ENCODE results near the gene CMYA5. TPM values are rescaled to one million over a fixed set of nuclear protein-coding genes. Genes with fewer than 3 reads are reported as not detected.

Gene CMYA5
- polyA plus RNA-seq, 2 donors = 0.46 to 0.55 TPM

- H3K27ac ChIP-seq (ENCODE audit: low read depth in 2 of 2, low read length in 1 of 2) = no peak overlapping the region
- WGBS, 2 donors = 60 to 73% methylated on average over 2 of the region's 2 CpGs
- no peak overlapping the region for H3K4me3 ChIP-seq (ENCODE audit: low read depth in 1 of 2, low read length in 2 of 2)
- no peaks in the 10 kb centered on the region for H3K36me3 ChIP-seq (ENCODE audit: control insufficient read depth in 2 of 2, insufficient read depth in 2 of 2, low read length in 1 of 2)
- H3K9me3 ChIP-seq (ENCODE audit: control insufficient read depth in 2 of 2, insufficient read depth in 1 of 2, low read depth in 1 of 2, low read length in 1 of 2) = no peaks in the 10 kb centered on the region
- no peaks in the 10 kb centered on the region for H3K4me1 ChIP-seq (ENCODE audit: control insufficient read depth in 2 of 2, insufficient read depth in 2 of 2, low read length in 1 of 2)
- no peaks in the 10 kb centered on the region for H3K27me3 ChIP-seq (ENCODE audit: control insufficient read depth in 1 of 2, insufficient read depth in 2 of 2, low read length in 2 of 2)
Observed at GRCh38 chr5:79824444-79824843, 134.8 kb downstream of the CMYA5 start.

DNA sequence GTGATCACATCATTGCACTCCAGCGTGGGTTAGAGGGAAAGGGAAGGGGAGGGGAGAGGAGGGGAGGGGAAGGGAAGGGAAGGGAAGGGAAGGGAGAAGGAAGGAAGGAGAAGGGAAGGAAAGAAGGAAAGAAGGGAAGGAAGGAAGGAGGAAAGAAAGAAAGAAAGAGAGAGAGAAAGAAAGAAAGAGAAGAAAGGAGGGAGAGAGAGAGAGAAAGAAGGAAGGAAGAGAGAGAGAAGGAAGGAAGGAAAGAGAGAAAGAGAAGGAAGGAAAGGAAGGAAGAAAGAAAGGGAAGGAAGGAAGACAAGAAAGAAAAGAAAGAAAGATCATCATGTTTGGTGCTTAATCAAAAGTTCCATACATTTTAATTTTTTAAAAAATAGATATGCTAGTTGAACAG is 136.2 kb downstream of the CMYA5 start:
- Histone ChIP-seq H3K4me3 (ENCODE audit: low read depth in 1 of 2, low read length in 2 of 2) (no peak overlapping the region), H3K27me3 (ENCODE audit: control insufficient read depth in 1 of 2, insufficient read depth in 2 of 2, low read length in 2 of 2) (no peaks in the 10 kb centered on the region), H3K27ac (ENCODE audit: low read depth in 2 of 2, low read length in 1 of 2) (no peak overlapping the region), H3K4me1 (ENCODE audit: control insufficient read depth in 2 of 2, insufficient read depth in 2 of 2, low read length in 1 of 2) (no peaks in the 10 kb centered on the region), H3K9me3 (ENCODE audit: control insufficient read depth in 2 of 2, insufficient read depth in 1 of 2, low read depth in 1 of 2, low read length in 1 of 2) (no peaks in the 10 kb centered on the region), H3K36me3 (ENCODE audit: control insufficient read depth in 2 of 2, insufficient read depth in 2 of 2, low read length in 1 of 2) (no peaks in the 10 kb centered on the region)
- WGBS, 2 donors = 79 to 86% methylated on average over 1 of the region's 1 CpG

DNA sequence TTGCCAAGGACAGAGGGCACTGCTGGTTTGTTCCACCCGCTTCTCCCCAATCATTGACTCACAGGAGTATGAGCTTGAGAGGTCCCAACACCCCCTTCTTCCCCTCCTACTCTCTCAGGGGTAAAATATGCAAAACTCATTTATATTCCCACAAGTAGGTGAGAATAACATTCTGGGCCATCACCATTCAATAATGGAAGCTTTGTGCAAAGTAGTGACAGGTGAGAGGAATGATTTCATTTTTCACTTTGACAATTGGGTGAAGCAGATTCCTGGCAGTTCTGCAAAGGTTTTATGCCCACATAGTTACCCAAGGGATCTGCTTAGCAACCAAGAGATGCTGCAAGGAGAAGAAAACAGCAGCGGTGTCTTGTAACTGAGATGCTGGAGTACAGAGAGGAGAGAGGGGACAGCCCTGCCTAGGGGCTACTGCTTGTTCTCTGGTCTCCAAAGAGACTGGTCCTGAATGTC is 137.6 kb downstream of the CMYA5 start:
- H3K27ac ChIP-seq (ENCODE audit: low read depth in 2 of 2, low read length in 1 of 2) = no peak overlapping the region
- no peaks in the 10 kb centered on the region for H3K9me3 ChIP-seq (ENCODE audit: control insufficient read depth in 2 of 2, insufficient read depth in 1 of 2, low read depth in 1 of 2, low read length in 1 of 2)
- WGBS, 2 donors = 82 to 94% methylated on average over 2 of the region's 2 CpGs
- no peaks in the 10 kb centered on the region for H3K27me3 ChIP-seq (ENCODE audit: control insufficient read depth in 1 of 2, insufficient read depth in 2 of 2, low read length in 2 of 2)
- H3K4me3 ChIP-seq (ENCODE audit: low read depth in 1 of 2, low read length in 2 of 2) = no peak overlapping the region
- H3K4me1 ChIP-seq (ENCODE audit: control insufficient read depth in 2 of 2, insufficient read depth in 2 of 2, low read length in 1 of 2) = no peaks in the 10 kb centered on the region
- no peaks in the 10 kb centered on the region for H3K36me3 ChIP-seq (ENCODE audit: control insufficient read depth in 2 of 2, insufficient read depth in 2 of 2, low read length in 1 of 2)

GRCh38 chr5:79829260-79829659 is 139.6 kb downstream of the CMYA5 start:
- Histone ChIP-seq H3K4me3 (ENCODE audit: low read depth in 1 of 2, low read length in 2 of 2) (no peak overlapping the region), H3K27ac (ENCODE audit: low read depth in 2 of 2, low read length in 1 of 2) (no peak overlapping the region), H3K27me3 (ENCODE audit: control insufficient read depth in 1 of 2, insufficient read depth in 2 of 2, low read length in 2 of 2) (no peaks in the 10 kb centered on the region), H3K9me3 (ENCODE audit: control insufficient read depth in 2 of 2, insufficient read depth in 1 of 2, low read depth in 1 of 2, low read length in 1 of 2) (no peaks in the 10 kb centered on the region), H3K36me3 (ENCODE audit: control insufficient read depth in 2 of 2, insufficient read depth in 2 of 2, low read length in 1 of 2) (no peaks in the 10 kb centered on the region), H3K4me1 (ENCODE audit: control insufficient read depth in 2 of 2, insufficient read depth in 2 of 2, low read length in 1 of 2) (no peaks in the 10 kb centered on the region)
- WGBS, 2 donors = 71 to 72% methylated on average over 9 of the region's 9 CpGs

GRCh38 chr5:79831381-79832309 is 142.0 kb downstream of the CMYA5 start:
- WGBS, 2 donors = 77 to 78% methylated on average over 10 of the region's 10 CpGs
- no peak overlapping the region for H3K27ac ChIP-seq (ENCODE audit: low read depth in 2 of 2, low read length in 1 of 2)
- H3K4me3 ChIP-seq (ENCODE audit: low read depth in 1 of 2, low read length in 2 of 2) = no peak overlapping the region
- H3K4me1 ChIP-seq (ENCODE audit: control insufficient read depth in 2 of 2, insufficient read depth in 2 of 2, low read length in 1 of 2) = no peaks in the 10 kb centered on the region
- H3K36me3 ChIP-seq (ENCODE audit: control insufficient read depth in 2 of 2, insufficient read depth in 2 of 2, low read length in 1 of 2) = no peaks in the 10 kb centered on the region
- no peaks in the 10 kb centered on the region for H3K9me3 ChIP-seq (ENCODE audit: control insufficient read depth in 2 of 2, insufficient read depth in 1 of 2, low read depth in 1 of 2, low read length in 1 of 2)
- no peaks in the 10 kb centered on the region for H3K27me3 ChIP-seq (ENCODE audit: control insufficient read depth in 1 of 2, insufficient read depth in 2 of 2, low read length in 2 of 2)

DNA sequence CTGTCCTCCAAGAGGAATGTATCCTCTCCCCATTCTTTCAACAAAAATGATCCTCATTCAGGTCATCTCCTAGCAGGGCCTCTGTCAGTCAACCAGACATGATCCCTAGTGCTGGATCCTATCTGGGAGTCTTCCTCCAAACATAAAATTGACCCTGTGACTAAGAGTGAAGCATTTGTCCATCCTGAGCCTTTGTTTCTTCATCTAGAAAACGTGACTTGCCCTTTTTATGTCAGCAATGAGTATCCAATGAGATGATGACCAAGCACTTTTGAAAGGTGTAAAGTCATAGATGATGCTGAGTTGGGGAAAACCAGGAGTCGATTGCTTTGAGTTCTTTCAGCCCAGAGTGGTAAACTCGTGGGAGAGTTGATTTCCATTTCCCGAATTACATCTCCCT is 143.3 kb downstream of the CMYA5 start:
- no peaks in the 10 kb centered on the region for H3K27me3 ChIP-seq (ENCODE audit: control insufficient read depth in 1 of 2, insufficient read depth in 2 of 2, low read length in 2 of 2)
- no peaks in the 10 kb centered on the region for H3K4me1 ChIP-seq (ENCODE audit: control insufficient read depth in 2 of 2, insufficient read depth in 2 of 2, low read length in 1 of 2)
- H3K27ac ChIP-seq (ENCODE audit: low read depth in 2 of 2, low read length in 1 of 2) = no peak overlapping the region
- no peaks in the 10 kb centered on the region for H3K36me3 ChIP-seq (ENCODE audit: control insufficient read depth in 2 of 2, insufficient read depth in 2 of 2, low read length in 1 of 2)
- no peak overlapping the region for H3K4me3 ChIP-seq (ENCODE audit: low read depth in 1 of 2, low read length in 2 of 2)
- WGBS, 2 donors = 79 to 84% methylated on average over 4 of the region's 4 CpGs
- no peaks in the 10 kb centered on the region for H3K9me3 ChIP-seq (ENCODE audit: control insufficient read depth in 2 of 2, insufficient read depth in 1 of 2, low read depth in 1 of 2, low read length in 1 of 2)

DNA sequence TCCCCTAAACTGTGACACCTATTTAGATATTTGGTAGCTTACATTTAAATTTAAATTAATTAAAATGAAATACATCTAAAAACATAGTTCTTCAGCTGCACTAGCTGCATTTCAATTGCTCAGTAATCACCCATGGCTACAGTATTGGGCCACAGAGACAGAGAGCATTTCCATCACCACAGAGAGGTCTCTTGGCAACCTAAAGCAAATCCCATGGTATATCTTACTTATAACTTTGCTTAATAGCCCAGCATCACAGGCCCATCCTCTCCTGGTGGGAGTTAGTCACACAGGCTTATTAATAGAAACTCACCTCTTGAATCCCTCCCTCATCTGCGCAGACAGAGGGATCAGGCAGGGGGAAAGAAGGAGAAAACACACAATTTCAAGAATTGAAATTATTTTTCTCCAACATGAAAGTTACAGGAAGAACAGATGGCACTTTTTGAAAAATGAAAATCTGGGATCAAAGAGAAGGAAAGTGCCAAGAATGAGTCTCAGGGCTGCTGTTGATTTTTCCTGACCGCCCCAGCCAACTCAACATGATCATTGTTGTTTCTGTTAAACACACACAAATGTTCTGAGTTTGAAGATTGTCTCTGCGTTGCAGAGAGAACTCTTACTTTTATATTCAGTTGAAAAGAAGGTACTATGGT is 144.6 kb downstream of the CMYA5 start:
- Histone ChIP-seq H3K36me3 (ENCODE audit: control insufficient read depth in 2 of 2, insufficient read depth in 2 of 2, low read length in 1 of 2) (no peaks in the 10 kb centered on the region), H3K27me3 (ENCODE audit: control insufficient read depth in 1 of 2, insufficient read depth in 2 of 2, low read length in 2 of 2) (no peaks in the 10 kb centered on the region), H3K27ac (ENCODE audit: low read depth in 2 of 2, low read length in 1 of 2) (no peak overlapping the region), H3K4me1 (ENCODE audit: control insufficient read depth in 2 of 2, insufficient read depth in 2 of 2, low read length in 1 of 2) (no peaks in the 10 kb centered on the region), H3K9me3 (ENCODE audit: control insufficient read depth in 2 of 2, insufficient read depth in 1 of 2, low read depth in 1 of 2, low read length in 1 of 2) (no peaks in the 10 kb centered on the region), H3K4me3 (ENCODE audit: low read depth in 1 of 2, low read length in 2 of 2) (no peak overlapping the region)
- WGBS, 2 donors = 65 to 69% methylated on average over 3 of the region's 3 CpGs

DNA sequence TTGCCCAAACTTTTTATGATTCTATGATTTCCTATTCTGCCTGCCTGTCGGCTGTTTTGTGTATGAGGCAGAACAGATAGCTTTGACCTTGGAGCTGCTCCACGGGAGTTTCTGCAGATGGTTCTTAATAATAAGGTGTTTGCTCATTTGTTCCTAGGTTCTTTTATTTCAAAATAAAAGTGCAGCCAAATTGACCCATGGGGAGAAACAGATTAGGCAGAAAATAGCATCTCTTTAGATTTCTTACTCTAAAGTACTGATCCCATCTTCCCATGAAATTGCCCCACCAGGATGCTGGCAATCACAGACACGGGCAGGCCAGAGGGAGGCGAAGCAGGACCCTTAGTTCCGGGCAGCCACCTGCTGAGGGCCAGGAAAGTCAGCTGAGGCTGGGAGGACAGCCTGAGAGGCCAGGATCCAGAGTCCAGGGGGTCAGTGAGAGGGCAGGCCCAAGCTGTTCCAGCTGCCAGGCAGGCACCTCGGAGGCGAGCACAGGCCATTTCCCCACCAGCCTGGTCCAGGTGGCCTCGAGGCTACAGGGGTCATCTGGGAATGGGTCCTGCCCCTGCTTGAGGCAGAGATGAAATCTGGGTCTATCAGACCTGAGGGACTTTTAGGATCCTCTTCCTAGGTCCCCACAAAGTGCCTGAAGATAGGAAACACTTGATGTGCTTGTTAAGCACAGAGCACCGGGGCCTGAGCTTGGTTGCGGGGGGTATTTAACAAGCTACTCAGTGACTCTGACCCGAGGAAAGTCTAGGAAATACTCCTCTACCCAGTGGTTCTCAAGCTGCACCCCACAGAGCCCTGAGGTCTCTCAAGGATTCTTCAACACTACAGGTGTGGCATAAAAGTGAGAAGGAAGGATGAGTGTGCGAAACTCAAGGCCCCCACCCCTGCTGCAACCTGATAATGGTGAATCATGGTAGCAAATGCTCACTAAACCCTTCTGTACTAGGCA is 145.4 kb downstream of the CMYA5 start:
- Histone ChIP-seq H3K4me3 (ENCODE audit: low read depth in 1 of 2, low read length in 2 of 2) (no peak overlapping the region), H3K27me3 (ENCODE audit: control insufficient read depth in 1 of 2, insufficient read depth in 2 of 2, low read length in 2 of 2) (no peaks in the 10 kb centered on the region), H3K9me3 (ENCODE audit: control insufficient read depth in 2 of 2, insufficient read depth in 1 of 2, low read depth in 1 of 2, low read length in 1 of 2) (no peaks in the 10 kb centered on the region), H3K36me3 (ENCODE audit: control insufficient read depth in 2 of 2, insufficient read depth in 2 of 2, low read length in 1 of 2) (no peaks in the 10 kb centered on the region), H3K27ac (ENCODE audit: low read depth in 2 of 2, low read length in 1 of 2) (no peak overlapping the region), H3K4me1 (ENCODE audit: control insufficient read depth in 2 of 2, insufficient read depth in 2 of 2, low read length in 1 of 2) (no peaks in the 10 kb centered on the region)
- 68 to 79% methylated on average over 12 of the region's 12 CpGs for WGBS, 2 donors
